H9 (cell line): ENCODE measurements around the gene CAMK1. TPM values are rescaled to one million over a fixed set of nuclear protein-coding genes. Genes with fewer than 3 reads are reported as not detected.

Experiments used
- DNase-seq: peaks from one replicate; pipeline ENCODE4 v3.0.0-alpha.2; 2017
- H2AFZ ChIP-seq: one replicate; pipeline ENCODE4 v1.6.1; 2013; ENCODE audit warnings: mild to moderate bottlenecking, low read length, control low read depth, moderate library complexity
- H2AK5ac ChIP-seq: 2 replicates; pipeline ENCODE4 v1.6.1; 2013; ENCODE audit warnings: low read length, control low read depth, mixed read lengths; ENCODE audit not compliant: insufficient read length
- H2BK120ac ChIP-seq: one replicate; pipeline ENCODE4 v1.6.1; 2013; ENCODE audit warnings: low read depth, mild to moderate bottlenecking, low read length, control low read depth, inconsistent platforms; ENCODE audit not compliant: poor library complexity, severe bottlenecking
- H2BK12ac ChIP-seq: 2 replicates; pipeline ENCODE4 v1.6.1; 2013; ENCODE audit warnings: low read length, control low read depth, mixed read lengths, low read depth; ENCODE audit not compliant: insufficient read length
- H2BK15ac ChIP-seq: 2 replicates; pipeline ENCODE4 v1.6.1; 2013; ENCODE audit warnings: low read depth, low read length, control low read depth
- H2BK20ac ChIP-seq: one replicate; pipeline ENCODE4 v1.6.1; 2013; ENCODE audit warnings: low read depth, mild to moderate bottlenecking, low read length, control low read depth, inconsistent platforms; ENCODE audit not compliant: poor library complexity, severe bottlenecking
- H2BK5ac ChIP-seq: 2 replicates; pipeline ENCODE4 v1.6.1; 2013; ENCODE audit warnings: low read length, control low read depth, mixed read lengths; ENCODE audit not compliant: insufficient read length
- H3K14ac ChIP-seq: 2 replicates; pipeline ENCODE4 v1.6.1; 2013; ENCODE audit warnings: low read length, control low read depth; ENCODE audit not compliant: insufficient read depth
- H3K18ac ChIP-seq: 2 replicates; pipeline ENCODE4 v1.6.1; 2013; ENCODE audit warnings: low read depth, mild to moderate bottlenecking, mixed read lengths, low read length, control low read depth; ENCODE audit not compliant: insufficient read length
- H3K23ac ChIP-seq: 2 replicates; pipeline ENCODE4 v1.6.1; 2013; ENCODE audit warnings: low read length, control low read depth, mixed read lengths, low read depth; ENCODE audit not compliant: insufficient read length
- H3K23me2 ChIP-seq: 2 replicates; pipeline ENCODE4 v1.6.1; 2013; ENCODE audit warnings: low read depth, mild to moderate bottlenecking, mixed read lengths, low read length, control low read depth; ENCODE audit not compliant: insufficient read length, poor library complexity, severe bottlenecking
- H3K27ac ChIP-seq: 2 replicates; pipeline ENCODE4 v1.5.1; 2013; ENCODE audit warnings: low read length, control low read depth, mixed read lengths, low read depth; ENCODE audit not compliant: insufficient read length
- H3K27me3 ChIP-seq: 2 replicates; pipeline ENCODE4 v1.6.1; 2013; ENCODE audit warnings: low read length, control low read depth, inconsistent platforms; ENCODE audit not compliant: insufficient read depth
- H3K4ac ChIP-seq: 2 replicates; pipeline ENCODE4 v1.6.1; 2013; ENCODE audit warnings: low read depth, mild to moderate bottlenecking, control low read depth, inconsistent platforms, low read length, moderate library complexity
- H3K4me1 ChIP-seq: 2 replicates; pipeline ENCODE4 v1.6.1; 2013; ENCODE audit warnings: low read length, control low read depth, inconsistent platforms; ENCODE audit not compliant: insufficient read depth
- H3K4me2 ChIP-seq: 2 replicates; pipeline ENCODE4 v1.6.1; 2013; ENCODE audit warnings: low read length, control low read depth, mixed read lengths; ENCODE audit not compliant: insufficient read length, insufficient read depth
- H3K56ac ChIP-seq: 2 replicates; pipeline ENCODE4 v1.6.1; 2013; ENCODE audit warnings: low read depth, mild to moderate bottlenecking, mixed read lengths, low read length, control low read depth; ENCODE audit not compliant: insufficient read length
- H3K79me1 ChIP-seq: 2 replicates; pipeline ENCODE4 v1.6.1; 2013; ENCODE audit warnings: low read depth, mild to moderate bottlenecking, moderate library complexity, low read length, control low read depth, inconsistent platforms; ENCODE audit not compliant: insufficient read depth, poor library complexity, severe bottlenecking
- H3K79me2 ChIP-seq: 2 replicates; pipeline ENCODE4 v1.6.1; 2013; ENCODE audit warnings: low read length, control low read depth, inconsistent platforms; ENCODE audit not compliant: insufficient read depth
- H3K9ac ChIP-seq: 2 replicates; pipeline ENCODE4 v1.6.1; 2013; ENCODE audit warnings: low read length, control low read depth, mixed read lengths; ENCODE audit not compliant: insufficient read length; ENCODE audit errors: extremely low read depth
- H3K9me3 ChIP-seq: one replicate; pipeline ENCODE4 v1.6.1; 2013; ENCODE audit warnings: low read depth, low read length, inconsistent platforms; ENCODE audit not compliant: control insufficient read depth
- H3T11ph ChIP-seq: one replicate; pipeline ENCODE4 v1.6.1; 2013; ENCODE audit warnings: mild to moderate bottlenecking, low read length, control low read depth, inconsistent platforms
- H4K20me1 ChIP-seq: one replicate; pipeline ENCODE4 v1.6.1; 2013; ENCODE audit not compliant: control insufficient read depth, insufficient read length, insufficient read depth
- H4K5ac ChIP-seq: 2 replicates; pipeline ENCODE4 v1.6.1; 2013; ENCODE audit warnings: low read depth, mild to moderate bottlenecking, mixed read lengths, low read length, control low read depth; ENCODE audit not compliant: insufficient read length
- H4K8ac ChIP-seq: replicated peaks from 2 replicates; pipeline ENCODE4 v1.6.1; 2013; ENCODE audit warnings: low read length, control low read depth, mixed read lengths, low read depth; ENCODE audit not compliant: insufficient read length
- H4K91ac ChIP-seq: 2 replicates; pipeline ENCODE4 v1.6.1; 2013; ENCODE audit warnings: low read depth, mild to moderate bottlenecking, moderate library complexity, mixed read lengths, low read length, control low read depth; ENCODE audit not compliant: insufficient read length
- H3K27ac Mint-ChIP-seq, 3 experiments: 2 replicates in 2 of 3; 3 replicates in 1 of 3; pipeline ENCODE4 v1.8.0; 2020 to 2021; ENCODE audit warnings: mixed read lengths in 3 of 3, mild to moderate bottlenecking in 1 of 3, moderate library complexity in 1 of 3
- H3K27me3 Mint-ChIP-seq: 2 replicates; pipeline ENCODE4 v1.8.0; 2021; ENCODE audit warnings: low read depth, mild to moderate bottlenecking, moderate library complexity, mixed read lengths
- H3K36me3 Mint-ChIP-seq, 3 experiments: 2 replicates in 2 of 3; 3 replicates in 1 of 3; pipeline ENCODE4 v1.8.0; 2020 to 2021; ENCODE audit warnings: low read depth in 3 of 3, mixed read lengths in 3 of 3; ENCODE audit not compliant: insufficient read depth in 1 of 3
- H3K4me1 Mint-ChIP-seq, 2 experiments: 2 replicates each; pipeline ENCODE4 v1.8.0; 2020; ENCODE audit warnings: mixed read lengths in 2 of 2
- H3K4me3 Mint-ChIP-seq, 2 experiments: 2 replicates in 1 of 2; 3 replicates in 1 of 2; pipeline ENCODE4 v1.8.0; 2020 to 2021; ENCODE audit warnings: mild to moderate bottlenecking in 2 of 2, mixed read lengths in 2 of 2, moderate library complexity in 1 of 2
- H3K9me3 Mint-ChIP-seq, 2 experiments: 2 replicates in 1 of 2; 3 replicates in 1 of 2; pipeline ENCODE4 v1.8.0; 2020; ENCODE audit warnings: mild to moderate bottlenecking in 2 of 2, mixed read lengths in 2 of 2, moderate library complexity in 1 of 2
- WGBS: extraction: QIAGEN DNeasy Blood & Tissue Kit; methylation state at CpG from one replicate; pipeline ENCODE4 v1.1.7; 2013; ENCODE audit warnings: missing lambda C conversion rate, low lambda C conversion rate, mixed read lengths; ENCODE audit not compliant: insufficient read length; ENCODE audit errors: extremely low coverage; 5-methylcytosine and 5-hydroxymethylcytosine counted together
- total RNA-seq: library from RNA; stranded (reverse); gene quantifications from 2 replicates; pipeline ENCODE4 v1.2.1, GENCODE V29; 2021
- TF ChIP-seq, protein P1 (sequence below): fragments of 200-600 bp; sonication (generic); conservative IDR thresholded peaks from 3 replicates; pipeline ENCODE4 v1.8.0; 2021; ENCODE audit warnings: antibody characterized with exemption, mild to moderate bottlenecking

Gene CAMK1
- total RNA-seq, 1 experiment from 2014 or later, result 9.2 TPM

GRCh38 chr3:9757427-9757826, 12.3 kb downstream of the CAMK1 start:
- H3K27me3 Mint-ChIP-seq, result peaks cover 5% of the 10 kb centered on the region

More at GRCh38 chr3:9757427-9757826, 12.3 kb downstream of the CAMK1 start:
- Histone ChIP-seq H3K79me2 (no peaks in the 10 kb centered on the region), H2BK120ac (no peak overlapping the region), H4K20me1 (no peaks in the 10 kb centered on the region), H3K4ac (no peak overlapping the region), H3K18ac (no peak overlapping the region), H2AK5ac (no peak overlapping the region), H3K14ac (no peak overlapping the region), H3K23ac (no peak overlapping the region), H3K56ac (no peak overlapping the region), H2BK15ac (no peak overlapping the region), H3K79me1 (no peaks in the 10 kb centered on the region), H2AFZ (no peak overlapping the region), H3K23me2 (no peaks in the 10 kb centered on the region), H3K9me3 (no peaks in the 10 kb centered on the region), H4K5ac (no peak overlapping the region), H2BK20ac (no peak overlapping the region), H2BK5ac (no peak overlapping the region), H4K8ac (no peak overlapping the region), H3K27ac (no peak overlapping the region), H3T11ph (no peak overlapping the region), H4K91ac (no peak overlapping the region), H3K27me3 (no peaks in the 10 kb centered on the region), H3K4me2 (no peak overlapping the region), H2BK12ac (no peak overlapping the region), H3K4me1 (no peaks in the 10 kb centered on the region), H3K9ac (no peak overlapping the region)
- no CpG with 5 or more reads among the region's 13 CpGs for whole genome bisulfite sequencing
- no peak overlapping the region for H3K27ac Mint-ChIP-seq
- H3K36me3 Mint-ChIP-seq, result peaks cover 26 to 77% (median 64%) of the 10 kb centered on the region in 3 experiments
- TF ChIP-seq, protein P1, sequence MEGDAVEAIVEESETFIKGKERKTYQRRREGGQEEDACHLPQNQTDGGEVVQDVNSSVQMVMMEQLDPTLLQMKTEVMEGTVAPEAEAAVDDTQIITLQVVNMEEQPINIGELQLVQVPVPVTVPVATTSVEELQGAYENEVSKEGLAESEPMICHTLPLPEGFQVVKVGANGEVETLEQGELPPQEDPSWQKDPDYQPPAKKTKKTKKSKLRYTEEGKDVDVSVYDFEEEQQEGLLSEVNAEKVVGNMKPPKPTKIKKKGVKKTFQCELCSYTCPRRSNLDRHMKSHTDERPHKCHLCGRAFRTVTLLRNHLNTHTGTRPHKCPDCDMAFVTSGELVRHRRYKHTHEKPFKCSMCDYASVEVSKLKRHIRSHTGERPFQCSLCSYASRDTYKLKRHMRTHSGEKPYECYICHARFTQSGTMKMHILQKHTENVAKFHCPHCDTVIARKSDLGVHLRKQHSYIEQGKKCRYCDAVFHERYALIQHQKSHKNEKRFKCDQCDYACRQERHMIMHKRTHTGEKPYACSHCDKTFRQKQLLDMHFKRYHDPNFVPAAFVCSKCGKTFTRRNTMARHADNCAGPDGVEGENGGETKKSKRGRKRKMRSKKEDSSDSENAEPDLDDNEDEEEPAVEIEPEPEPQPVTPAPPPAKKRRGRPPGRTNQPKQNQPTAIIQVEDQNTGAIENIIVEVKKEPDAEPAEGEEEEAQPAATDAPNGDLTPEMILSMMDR, result no peak
- no peak for DNase-seq
- H3K4me3 Mint-ChIP-seq, result no peak overlapping the region; a peak in 1 of 5 replicates
- no peaks in the 10 kb centered on the region for H3K9me3 Mint-ChIP-seq
- no peaks in the 10 kb centered on the region for H3K4me1 Mint-ChIP-seq
